ENCODE measurements around the gene TSEN54.

TSEN54 gene

DNA sequence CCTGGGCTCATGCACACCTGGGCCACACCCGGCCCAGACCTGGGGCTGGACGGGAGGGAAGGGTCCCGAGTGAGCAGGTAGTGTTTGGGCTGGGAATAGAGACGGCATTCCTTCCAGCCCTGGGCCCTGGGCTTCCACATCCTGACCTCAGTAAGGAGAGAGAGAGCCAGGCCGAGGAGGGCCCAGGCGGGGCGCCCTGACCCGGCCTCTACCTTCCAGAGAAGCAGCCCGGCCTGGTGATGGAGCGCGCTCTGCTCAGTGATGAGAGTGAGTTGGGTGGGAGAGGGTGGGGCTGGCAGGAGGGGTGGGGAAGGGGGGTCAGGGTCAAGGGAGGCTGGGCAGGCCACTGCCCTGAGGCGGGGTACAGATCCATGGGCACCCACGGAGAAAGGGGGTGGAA is 57.7 kb downstream of the TSEN54 start:
- Histone ChIP-seq H3K4me1 (ENCODE audit: insufficient read depth, poor library complexity, severe bottlenecking) (no peaks in the 10 kb centered on the region), H3K27me3 (ENCODE audit: insufficient read depth, poor library complexity, severe bottlenecking) (no peaks in the 10 kb centered on the region), H3K27ac (ENCODE audit: poor library complexity, severe bottlenecking) (no peak overlapping the region), H3K36me3 (ENCODE audit: low read depth) (no peaks in the 10 kb centered on the region), H3K4me3 (ENCODE audit: severe bottlenecking) (no peak overlapping the region), H3K9me3 (ENCODE audit: severe bottlenecking) (no peaks in the 10 kb centered on the region)
- ATAC-seq (ENCODE audit: low read depth) (no peak), DNase-seq (ENCODE audit: low spot score) (peak; percentile 69)
- TF ChIP-seq, protein P1, sequence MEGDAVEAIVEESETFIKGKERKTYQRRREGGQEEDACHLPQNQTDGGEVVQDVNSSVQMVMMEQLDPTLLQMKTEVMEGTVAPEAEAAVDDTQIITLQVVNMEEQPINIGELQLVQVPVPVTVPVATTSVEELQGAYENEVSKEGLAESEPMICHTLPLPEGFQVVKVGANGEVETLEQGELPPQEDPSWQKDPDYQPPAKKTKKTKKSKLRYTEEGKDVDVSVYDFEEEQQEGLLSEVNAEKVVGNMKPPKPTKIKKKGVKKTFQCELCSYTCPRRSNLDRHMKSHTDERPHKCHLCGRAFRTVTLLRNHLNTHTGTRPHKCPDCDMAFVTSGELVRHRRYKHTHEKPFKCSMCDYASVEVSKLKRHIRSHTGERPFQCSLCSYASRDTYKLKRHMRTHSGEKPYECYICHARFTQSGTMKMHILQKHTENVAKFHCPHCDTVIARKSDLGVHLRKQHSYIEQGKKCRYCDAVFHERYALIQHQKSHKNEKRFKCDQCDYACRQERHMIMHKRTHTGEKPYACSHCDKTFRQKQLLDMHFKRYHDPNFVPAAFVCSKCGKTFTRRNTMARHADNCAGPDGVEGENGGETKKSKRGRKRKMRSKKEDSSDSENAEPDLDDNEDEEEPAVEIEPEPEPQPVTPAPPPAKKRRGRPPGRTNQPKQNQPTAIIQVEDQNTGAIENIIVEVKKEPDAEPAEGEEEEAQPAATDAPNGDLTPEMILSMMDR (IDR thresholded peaks at IDR 0.05; ENCODE audit: poor library complexity, severe bottlenecking): no peak
